ENCODE measurements around the gene SSTR3. TPM values are rescaled to one million over a fixed set of nuclear protein-coding genes. Genes with fewer than 3 reads are reported as not detected.

SSTR3 gene
- total RNA-seq, 1 donor from 2014 or later, result not detected

GRCh38 chr22:37213218-37213855 lies 1.1 kb upstream of the SSTR3 start:
- TF ChIP-seq CTCF (conservative IDR thresholded peaks at IDR 0.05; ENCODE audit: low read depth, low read length), result no peak

DNA sequence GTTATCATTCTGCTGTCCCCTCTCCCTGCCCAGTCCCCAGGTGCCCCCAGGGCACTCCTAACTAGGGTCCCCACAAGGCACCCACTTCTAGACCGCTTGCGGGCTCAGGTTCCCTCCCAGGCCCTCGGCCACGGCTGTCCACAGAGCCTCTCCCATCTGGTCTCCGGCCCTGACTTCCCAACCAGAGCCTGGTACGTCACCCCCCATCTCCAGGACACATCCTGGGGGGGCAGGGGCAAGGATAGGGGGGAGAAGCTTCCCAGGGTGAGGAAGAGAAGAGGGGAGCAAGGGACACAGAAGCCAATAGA lies 457 bp downstream of the SSTR3 start:
- no peak for TF ChIP-seq CTCF (conservative IDR thresholded peaks at IDR 0.05; ENCODE audit: low read depth, low read length)
- no peak for DNase-seq (ENCODE audit: low read depth)
- no peak overlapping the region for H3K4me3 ChIP-seq (ENCODE audit: low read depth, low read length)

More at GRCh38 chr22:37213218-37213855, 1.1 kb upstream of the SSTR3 start:
- no peak overlapping the region for H3K4me3 ChIP-seq (ENCODE audit: low read depth, low read length)
- no peak for DNase-seq (ENCODE audit: low read depth)

- DNase-seq (ENCODE audit: low read depth), result no peak
- no peak for TF ChIP-seq CTCF (conservative IDR thresholded peaks at IDR 0.05; ENCODE audit: low read depth, low read length)
- H3K4me3 ChIP-seq (ENCODE audit: low read depth, low read length), result no peak overlapping the region
Observed at GRCh38 chr22:37211075-37211865, 1.0 kb downstream of the SSTR3 start.

DNA sequence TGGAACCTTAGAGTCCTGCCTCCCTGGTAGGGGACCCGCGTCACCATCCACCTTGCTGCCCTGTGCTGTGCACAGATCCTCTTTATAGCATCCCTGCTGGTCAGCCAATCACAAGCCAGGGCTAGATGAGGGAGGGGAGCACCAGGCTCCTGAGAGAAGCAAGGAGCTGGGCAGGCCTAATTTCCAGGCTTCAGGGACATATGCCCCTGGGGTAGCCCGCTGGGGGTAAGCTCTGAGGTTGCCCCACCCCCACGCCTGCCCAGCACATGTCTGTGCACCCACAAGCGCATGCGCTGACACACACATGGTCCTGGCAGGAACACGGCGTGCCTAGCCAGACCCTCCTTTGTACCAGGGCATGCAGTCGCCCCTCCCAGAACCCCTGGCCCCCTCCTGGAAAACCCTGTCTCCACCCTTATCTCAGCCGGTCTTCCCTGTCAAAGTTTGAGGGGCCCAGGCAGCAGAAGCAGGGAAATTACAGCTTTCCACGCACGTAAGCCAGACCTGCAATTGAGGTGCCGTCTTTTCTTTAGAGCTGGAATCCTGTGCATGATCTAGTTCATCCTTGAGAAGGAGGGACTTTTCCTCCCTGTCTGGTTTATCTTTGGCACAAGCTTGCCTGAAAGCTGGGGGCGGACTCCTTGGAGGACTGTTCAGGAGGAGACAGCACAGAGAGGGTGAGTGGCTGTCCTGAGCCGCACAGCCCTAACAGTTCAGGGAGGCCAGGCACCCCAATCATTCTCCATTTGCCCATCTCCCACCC lies 2.1 kb downstream of the SSTR3 start:
- no peak for DNase-seq (ENCODE audit: low read depth)
- H3K4me3 ChIP-seq (ENCODE audit: low read depth, low read length), result no peak overlapping the region
- no peak for TF ChIP-seq CTCF (conservative IDR thresholded peaks at IDR 0.05; ENCODE audit: low read depth, low read length)

DNA sequence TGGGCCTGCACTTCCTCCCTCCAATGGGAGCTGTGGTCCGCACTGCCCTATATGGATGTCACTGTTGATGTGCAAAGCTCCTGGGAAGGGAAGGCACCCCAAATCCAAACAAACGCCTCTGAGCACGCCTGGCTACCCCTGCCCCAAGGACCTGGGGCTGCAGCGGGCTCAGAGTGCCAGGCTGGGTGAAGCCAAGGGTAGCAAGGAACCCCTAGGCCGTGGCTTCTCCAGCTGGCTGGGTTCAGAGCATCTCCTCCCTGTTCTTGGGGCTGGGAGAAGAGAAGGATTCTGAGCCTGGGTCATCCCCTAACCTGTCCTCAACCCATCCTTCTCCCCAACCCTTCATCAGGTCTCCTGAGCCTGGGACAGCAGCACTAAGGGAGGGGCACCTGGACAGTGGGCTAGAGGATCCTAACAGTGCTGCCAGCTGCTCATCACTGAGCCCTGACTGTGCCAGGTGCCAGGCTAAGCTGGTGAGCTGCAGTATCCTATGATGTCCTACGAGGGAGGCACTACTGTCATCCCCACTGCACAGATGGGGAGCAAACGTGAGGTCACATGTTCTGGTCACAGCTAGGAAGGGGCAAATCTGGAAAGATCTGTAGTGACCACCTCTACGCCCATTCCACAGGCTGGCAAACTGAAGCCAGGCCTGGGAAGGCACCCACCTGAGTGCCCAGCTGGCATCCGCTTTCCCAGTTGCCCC lies 3.0 kb downstream of the SSTR3 start:
- TF ChIP-seq CTCF (conservative IDR thresholded peaks at IDR 0.05; ENCODE audit: low read depth, low read length), result no peak
- DNase-seq (ENCODE audit: low read depth), result no peak
- no peak overlapping the region for H3K4me3 ChIP-seq (ENCODE audit: low read depth, low read length)

GRCh38 chr22:37208401-37209139 lies 3.7 kb downstream of the SSTR3 start:
- H3K4me3 ChIP-seq (ENCODE audit: low read depth, low read length), result no peak overlapping the region
- TF ChIP-seq CTCF (conservative IDR thresholded peaks at IDR 0.05; ENCODE audit: low read depth, low read length), result no peak
- DNase-seq (ENCODE audit: low read depth), result no peak
